ENCODE data around the gene IL22. TPM values are rescaled to one million over a fixed set of nuclear protein-coding genes. Genes with fewer than 3 reads are reported as not detected.

Gene IL22, protein sequence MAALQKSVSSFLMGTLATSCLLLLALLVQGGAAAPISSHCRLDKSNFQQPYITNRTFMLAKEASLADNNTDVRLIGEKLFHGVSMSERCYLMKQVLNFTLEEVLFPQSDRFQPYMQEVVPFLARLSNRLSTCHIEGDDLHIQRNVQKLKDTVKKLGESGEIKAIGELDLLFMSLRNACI
- total RNA-seq, result not detected
- long read RNA-seq, result 0 reads

DNA sequence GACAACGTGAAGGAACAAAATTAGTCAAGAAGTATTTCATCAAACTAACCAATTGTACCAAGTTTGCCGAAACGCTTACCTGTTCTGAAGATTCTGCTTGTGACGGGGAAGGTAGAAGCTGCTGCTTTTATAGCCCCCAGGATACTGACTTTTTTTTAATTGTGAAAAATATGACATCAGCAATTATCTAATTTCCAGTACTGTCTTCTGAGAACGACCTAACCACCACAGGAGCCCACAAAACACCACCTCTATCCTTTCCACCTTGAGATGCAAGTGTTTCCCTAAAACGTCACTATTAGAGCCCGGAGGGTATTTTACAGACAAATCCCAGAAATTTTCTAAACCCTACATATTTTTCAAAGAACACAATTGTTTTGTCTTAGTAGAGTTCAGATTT is at the start of gene IL22:
IL22 (minus strand) TSS at position 101 of the 400 bp plus-strand sequence. CDS start 156 bp downstream, outside the sequence.
- intact Hi-C loops (cut with DNase I), result no loop called here
- DNase-seq (no peak), ATAC-seq (ENCODE audit: poor library complexity) (no peak)

- ATAC-seq (ENCODE audit: poor library complexity), result no peak
- intact Hi-C loops (cut with DNase I), result no loop called here
Observed at GRCh38 chr12:68297929-68298328, 44.5 kb upstream of the IL22 start.

DNA sequence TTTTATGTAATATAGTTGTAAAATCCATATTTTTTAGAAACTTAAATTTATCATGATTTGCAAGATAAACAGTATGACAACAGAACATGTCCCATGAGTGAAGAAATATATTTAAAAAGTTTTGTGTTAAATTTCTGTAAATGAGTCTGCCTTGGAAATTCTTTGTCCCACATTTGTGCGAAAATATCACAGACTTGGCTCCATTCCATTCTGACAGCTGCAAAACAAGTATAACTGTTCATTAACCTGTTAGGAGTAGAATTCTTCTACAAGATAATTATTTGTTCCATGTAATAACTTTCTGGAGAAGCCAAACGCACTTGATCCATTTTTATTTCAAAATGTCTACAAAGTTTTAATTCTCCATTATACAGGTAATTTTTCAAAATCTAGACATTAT is 40.8 kb upstream of the IL22 start:
- no peak for DNase-seq
- intact Hi-C loops (cut with DNase I), result no loop called here
- no peak for ATAC-seq (ENCODE audit: poor library complexity)

More at GRCh38 chr12:68297929-68298328, 44.5 kb upstream of the IL22 start:
- DNase-seq, result no peak

DNA sequence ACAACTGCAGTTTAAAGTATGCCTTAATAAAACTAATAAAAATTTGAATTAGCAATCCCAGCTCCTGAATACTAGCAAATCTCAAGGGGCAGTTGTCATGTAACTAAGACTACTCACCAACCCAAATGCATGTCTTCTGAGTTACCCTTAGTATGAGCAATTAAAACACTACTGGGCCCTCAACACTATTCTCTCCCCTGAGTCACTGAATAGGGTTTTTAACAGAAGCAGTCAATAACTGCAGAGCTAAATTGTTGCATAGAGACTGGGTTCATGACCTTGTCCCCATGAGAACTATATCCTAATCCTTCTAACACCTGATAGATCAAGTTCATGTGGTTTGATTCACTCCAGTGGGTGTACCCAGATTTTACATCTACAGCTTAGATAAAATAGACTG is 39.9 kb upstream of the IL22 start:
- intact Hi-C loops (cut with DNase I), result no loop called here
- ATAC-seq (ENCODE audit: poor library complexity), result no peak
- no peak for DNase-seq

DNA sequence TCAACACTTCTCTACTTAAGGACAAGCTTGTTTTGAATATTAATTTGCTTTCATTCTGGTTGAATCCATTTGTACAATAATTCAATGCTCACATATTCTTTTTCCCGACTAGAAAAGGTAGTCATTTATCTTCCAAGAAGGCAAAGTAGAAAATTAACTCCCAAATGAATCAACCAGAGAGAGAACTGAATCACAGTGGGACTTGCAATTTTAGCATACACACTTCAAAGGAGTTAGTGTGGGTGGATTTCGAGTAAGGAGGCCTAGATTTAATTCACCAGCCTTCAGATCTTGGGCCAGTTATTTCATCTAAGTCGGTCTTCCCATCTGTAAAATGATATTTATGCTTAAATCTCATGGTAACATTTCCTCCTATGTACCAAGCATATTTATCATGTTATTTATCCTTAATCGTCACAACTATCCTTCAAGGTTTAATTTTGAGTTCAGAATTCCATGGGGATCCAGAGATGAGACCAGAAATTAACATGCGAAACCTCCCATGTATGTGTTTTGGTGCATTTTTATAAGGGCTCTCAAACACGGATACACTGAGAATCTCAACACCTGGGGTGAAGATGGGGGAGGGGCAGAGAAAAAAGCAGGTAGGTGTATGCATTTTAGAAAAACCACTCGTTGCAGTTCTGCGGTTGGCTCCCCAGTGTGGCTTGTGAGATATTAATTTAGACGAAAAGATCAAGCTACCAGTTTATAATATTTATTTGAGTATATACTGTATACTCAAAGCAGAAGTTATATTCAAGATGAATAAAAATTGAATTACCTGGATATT is 38.9 kb upstream of the IL22 start:
- intact Hi-C loops (cut with DNase I), result no loop called here
- ATAC-seq (ENCODE audit: poor library complexity) (no peak), DNase-seq (no peak)

GRCh38 chr12:68291396-68292036 is 38.1 kb upstream of the IL22 start:
- intact Hi-C loops (cut with DNase I), result no loop called here
- DNase-seq (no peak), ATAC-seq (ENCODE audit: poor library complexity) (no peak)

DNA sequence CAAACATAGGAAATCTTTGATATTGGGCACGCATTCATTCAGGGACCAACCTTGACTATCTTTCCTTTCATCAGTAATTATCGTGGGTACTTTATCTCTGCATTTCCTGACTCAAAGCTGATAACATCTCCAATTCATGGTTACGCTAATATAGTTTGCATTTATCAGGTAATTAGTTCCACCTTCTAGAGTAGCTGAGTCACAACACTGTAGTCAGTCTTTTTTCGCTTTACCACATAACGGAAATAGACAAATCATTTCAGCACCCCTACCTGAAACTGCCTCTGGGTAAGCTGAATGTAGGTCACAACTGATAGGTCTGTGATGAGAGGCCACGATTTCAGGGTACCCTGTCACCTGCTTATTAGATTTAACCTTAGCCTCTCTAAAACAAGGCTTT is 36.7 kb upstream of the IL22 start:
- intact Hi-C loops (cut with DNase I), result no loop called here
- ATAC-seq (ENCODE audit: poor library complexity), result no peak

GRCh38 chr12:68287106-68287505 is 33.7 kb upstream of the IL22 start:
- ATAC-seq (ENCODE audit: poor library complexity), result no peak
- intact Hi-C loops (cut with DNase I), result no loop called here
- DNase-seq, result no peak

More for the DNA sequence above, 36.7 kb upstream of the IL22 start:
- DNase-seq, result no peak

GRCh38 chr12:68286396-68286795 is 33.0 kb upstream of the IL22 start:
- DNase-seq (no peak), ATAC-seq (ENCODE audit: poor library complexity) (no peak)
- intact Hi-C loops (cut with DNase I), result no loop called here

DNA sequence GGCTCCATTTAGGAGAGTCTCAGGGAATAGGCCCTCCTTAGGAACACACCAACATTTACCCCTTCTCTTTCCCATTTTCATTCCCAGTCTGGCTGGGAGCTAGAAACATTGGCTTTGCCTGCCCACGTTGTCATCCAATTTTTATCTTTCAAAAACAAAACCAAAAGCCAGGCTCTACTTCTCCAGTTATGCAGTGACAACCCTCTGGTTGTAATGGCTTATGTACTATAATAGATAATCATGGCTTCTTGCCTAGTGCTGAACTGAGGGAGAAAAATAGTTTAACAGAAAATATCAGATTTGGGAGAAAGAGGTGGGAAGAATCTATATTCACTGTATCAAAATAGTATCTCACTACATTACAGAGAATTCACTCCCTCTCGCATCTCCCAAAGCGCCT is 32.1 kb upstream of the IL22 start:
- intact Hi-C loops (cut with DNase I), result no loop called here
- no peak for ATAC-seq (ENCODE audit: poor library complexity)
- DNase-seq, result no peak

DNA sequence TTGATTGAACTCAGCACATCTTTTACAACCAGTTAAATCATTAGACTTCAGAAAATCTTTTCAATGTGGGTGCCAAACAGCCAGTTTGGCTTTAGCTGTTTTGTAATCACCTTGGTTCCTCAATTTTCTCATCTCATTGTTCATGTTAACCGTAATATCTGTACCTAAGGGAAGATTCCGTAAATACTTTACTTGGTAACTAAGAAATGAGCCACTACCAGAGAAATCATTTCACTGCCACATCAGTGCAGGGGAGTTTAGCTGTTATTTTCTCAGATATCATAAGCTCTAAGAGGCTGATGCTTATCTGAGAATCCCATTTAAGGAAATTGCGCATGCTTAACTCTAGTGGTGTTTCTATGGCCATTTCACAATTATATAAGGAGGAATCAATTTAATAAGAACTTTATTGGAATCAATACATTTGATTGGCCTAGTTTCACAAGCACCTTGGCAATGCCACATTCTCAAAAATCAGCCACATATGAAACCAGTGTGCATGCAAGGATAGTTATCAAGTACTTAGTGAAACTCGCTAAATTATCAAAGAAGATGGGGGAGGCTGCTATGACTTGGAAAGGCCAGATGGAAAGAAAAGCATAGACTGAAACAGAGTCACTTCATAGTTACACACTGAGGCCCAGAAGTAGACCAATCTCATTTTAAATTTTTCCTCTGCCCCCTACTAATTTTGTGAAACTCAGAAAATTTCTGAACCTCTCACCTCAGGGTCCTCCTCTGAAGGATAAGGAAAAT is 28.1 kb upstream of the IL22 start:
- intact Hi-C loops (cut with DNase I), result no loop called here
- DNase-seq (no peak), ATAC-seq (ENCODE audit: poor library complexity) (no peak)

DNA sequence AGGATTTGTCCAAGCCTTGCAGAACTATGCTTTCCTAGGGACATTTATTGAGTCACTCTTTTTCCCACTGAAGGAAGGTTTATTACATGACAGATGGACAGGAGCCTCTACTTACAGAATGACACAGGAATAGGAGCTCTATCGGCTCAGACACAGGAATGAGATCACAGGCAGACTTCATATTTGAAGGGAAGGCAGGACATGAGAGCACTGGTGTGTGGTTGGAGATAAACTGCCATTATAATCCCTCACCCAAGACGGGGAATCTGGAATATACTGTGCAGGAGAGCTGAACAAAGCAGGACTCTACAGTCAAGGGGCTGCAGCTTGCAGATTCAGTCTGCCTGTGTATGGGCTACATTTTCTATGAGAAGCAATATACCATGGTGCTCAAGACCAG is 26.8 kb upstream of the IL22 start:
- ATAC-seq (ENCODE audit: poor library complexity) (no peak), DNase-seq (no peak)
- intact Hi-C loops (cut with DNase I), result no loop called here

DNA sequence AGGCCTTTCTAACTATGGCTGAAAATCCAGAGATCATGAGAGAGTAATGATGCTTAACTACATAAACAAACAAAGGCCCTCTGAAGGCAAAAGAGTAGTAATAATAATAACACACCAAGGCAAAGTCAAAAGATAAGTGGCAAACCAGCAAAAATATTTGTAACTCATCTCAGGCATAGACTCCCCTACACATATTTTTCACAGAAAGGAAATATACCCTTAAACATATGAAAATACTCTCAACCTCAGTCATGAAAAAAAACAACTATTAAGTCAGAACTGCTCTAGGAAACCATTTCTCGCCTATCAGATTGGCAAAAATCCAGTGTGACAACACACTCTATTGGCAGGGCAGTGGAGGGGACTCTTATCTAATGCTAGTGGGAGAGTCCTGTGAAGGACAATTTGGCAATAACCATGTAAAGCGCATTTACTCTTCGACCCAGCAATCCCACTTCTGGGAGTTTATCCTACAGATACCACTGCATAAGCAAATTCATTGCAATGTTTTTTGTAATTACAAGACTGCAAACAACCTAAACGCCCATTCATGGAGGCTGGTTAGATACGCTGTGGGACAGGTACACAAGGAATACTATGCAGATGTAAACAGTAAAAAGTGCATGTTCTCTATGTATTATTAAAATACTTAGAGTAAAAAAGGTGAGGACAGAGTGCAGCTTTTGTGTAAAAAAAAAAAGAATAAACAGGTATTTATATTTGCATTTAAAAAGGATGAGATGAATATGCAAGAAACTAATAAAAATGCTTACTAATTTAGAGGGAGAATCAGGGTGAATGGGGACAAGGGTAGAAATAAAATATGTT is 26.0 kb upstream of the IL22 start:
- ATAC-seq (ENCODE audit: poor library complexity), result no peak
- intact Hi-C loops (cut with DNase I), result no loop called here
- DNase-seq, result no peak

DNA sequence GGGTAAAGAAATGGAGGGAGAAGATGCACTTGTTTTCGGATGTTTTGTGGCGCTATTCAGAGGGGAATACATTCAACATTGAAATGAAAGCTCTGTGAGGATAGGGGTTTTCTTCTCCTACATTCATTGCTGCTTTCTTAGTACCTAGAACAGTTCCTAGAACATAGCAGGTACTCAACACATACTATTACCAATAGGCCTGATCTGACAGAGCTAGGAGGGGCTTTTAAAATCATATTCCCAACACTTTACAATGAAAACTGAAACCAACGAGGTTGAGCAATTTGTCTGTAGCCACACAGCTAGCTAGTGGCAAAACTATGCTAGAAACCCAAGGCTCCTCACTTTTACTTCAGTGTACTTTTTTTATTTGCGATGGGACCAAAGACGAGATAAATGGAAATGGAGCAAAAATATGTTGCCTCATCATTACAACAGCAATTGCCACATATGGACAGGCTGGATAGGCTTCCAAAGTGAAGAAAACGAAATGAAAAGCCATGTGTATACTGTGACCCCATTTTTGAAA is 23.1 kb upstream of the IL22 start:
- ATAC-seq (ENCODE audit: poor library complexity), result no peak

DNA sequence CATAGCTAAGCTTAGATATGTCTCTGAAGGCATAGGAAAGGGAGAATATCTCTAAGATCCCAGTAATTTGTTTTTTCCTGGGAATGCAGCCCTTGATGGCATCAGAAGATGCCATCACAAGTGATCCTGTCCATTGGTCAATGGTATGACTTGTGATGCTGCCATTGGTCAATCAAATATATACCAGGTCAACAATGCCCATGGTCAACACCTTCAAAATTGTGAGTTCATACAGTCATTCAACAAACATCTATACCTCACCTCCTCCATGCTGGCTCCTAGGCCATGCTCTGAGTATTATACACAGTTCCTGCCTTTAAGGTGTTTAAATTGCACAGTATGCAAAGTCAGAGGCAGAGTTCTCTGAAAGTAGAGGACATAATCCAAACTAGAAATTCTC is 19.3 kb upstream of the IL22 start:
- intact Hi-C loops (cut with DNase I), result no loop called here
- ATAC-seq (ENCODE audit: poor library complexity) (no peak), DNase-seq (no peak)

More for the DNA sequence above, 23.1 kb upstream of the IL22 start:
- intact Hi-C loops (cut with DNase I), result no loop called here
- no peak for DNase-seq

DNA sequence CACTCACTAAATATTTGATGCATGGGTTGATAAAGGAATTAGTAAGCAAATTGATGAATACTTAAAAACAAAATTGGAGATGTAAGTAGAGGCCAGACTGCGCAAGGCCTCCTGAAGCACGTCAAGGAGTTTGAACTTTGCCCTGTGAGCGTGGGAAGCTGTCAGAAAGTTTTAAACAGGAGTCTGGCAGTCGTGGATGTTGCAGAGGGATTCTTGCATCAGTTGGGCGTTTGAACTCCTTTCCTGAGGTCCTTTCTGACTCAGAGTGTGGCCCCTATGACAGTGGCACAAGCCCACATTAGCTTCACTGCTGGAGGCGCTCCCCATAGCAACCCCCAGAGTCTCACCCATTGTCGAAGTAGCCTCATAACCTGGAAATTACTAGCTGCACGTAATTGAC is 17.9 kb upstream of the IL22 start:
- intact Hi-C loops (cut with DNase I), result no loop called here

GRCh38 chr12:68270358-68270757 is 17.0 kb upstream of the IL22 start:
- ATAC-seq (ENCODE audit: poor library complexity) (no peak), DNase-seq (no peak)
- intact Hi-C loops (cut with DNase I), result no loop called here

More for the DNA sequence above, 17.9 kb upstream of the IL22 start:
- DNase-seq, result no peak
- no peak for ATAC-seq (ENCODE audit: poor library complexity)

- ATAC-seq (ENCODE audit: poor library complexity) (no peak), DNase-seq (no peak)
- intact Hi-C loops (cut with DNase I), result no loop called here
Observed at GRCh38 chr12:68269779-68270178, 16.4 kb upstream of the IL22 start.
